HG03039 (cell line): Measurements from ENCODE around the gene NUDC.

ENCODE experiments used
- ATAC-seq: cut with Tn5 transposase; IDR thresholded peaks from one replicate; pipeline ENCODE4 v1.9.1; 2021; ENCODE audit warnings: mild to moderate bottlenecking, moderate library complexity; ENCODE audit not compliant: unreplicated experiment

NUDC gene

DNA sequence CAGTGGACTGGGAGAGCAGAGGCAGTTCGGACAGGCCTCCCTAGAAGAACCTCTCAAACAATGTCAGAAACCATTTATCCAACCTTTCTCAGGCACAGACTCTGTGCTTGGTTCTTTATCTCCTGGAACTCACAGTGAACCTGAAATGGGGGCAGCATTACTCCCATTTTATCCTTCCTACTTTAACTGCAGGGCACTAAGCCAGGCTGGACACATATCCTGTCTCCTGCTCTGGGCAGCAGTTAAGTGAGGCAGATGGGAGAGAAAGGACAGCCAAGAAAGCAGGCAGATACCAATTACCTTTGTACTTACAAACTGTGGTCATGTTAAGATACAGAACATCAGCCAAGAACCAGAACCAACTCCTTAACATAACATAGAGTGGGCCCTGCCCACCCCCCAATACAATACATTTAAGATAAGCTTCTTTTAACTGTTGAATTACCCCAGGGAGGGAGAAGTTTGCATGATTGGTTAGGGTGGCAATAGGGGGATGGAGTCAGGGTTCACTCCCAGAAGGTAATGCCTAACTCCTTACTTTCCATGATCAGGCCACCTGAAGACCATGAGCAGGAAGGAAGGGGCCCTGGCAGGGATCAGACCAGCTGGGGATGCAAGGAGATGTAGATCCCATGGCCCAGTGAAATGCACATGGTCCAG is 27.9 kb downstream of the NUDC start:
- ATAC-seq: no peak

DNA sequence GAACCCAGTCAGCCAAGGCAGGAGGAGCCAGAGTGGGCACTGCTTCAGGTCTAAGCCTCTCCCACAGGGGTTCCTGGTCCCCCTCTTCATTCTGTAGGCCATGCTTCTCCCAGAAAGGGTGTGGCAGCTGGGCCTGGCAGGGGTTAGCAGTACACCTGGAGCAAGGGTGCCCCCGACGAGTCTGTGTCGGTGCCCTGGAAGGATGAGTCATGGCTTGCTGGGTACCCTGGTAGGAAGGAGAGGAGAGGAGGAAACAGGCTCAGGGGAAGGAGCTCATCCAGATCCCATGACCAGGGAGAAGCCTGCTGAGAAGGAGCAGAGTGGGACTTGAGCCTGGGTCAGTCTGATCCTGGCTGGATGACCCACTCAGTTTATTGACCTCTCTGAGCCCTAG is 28.4 kb downstream of the NUDC start:
- ATAC-seq: no peak

DNA sequence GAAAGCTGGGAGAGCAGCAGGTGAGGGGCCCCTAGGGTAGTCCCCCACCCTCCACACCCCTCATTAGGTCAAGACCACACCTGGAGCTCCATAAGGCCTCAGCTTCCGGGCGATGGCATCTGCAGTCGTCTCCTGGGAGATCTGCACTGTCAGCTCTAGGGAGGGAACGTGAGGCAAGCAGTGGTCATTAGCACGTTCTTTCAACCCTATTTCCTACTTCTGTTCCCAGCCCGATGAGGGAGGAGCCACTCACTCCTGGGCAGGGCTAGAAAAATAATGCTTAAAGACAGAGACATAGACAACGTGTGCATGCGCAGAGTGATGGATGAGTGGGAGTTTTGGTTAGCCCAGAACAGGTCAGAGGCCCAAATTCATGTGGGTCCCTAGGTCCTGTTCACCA is 29.1 kb downstream of the NUDC start:
- no peak for ATAC-seq

- no peak for ATAC-seq
Measured at GRCh38 chr1:26951216-26951615, 29.7 kb downstream of the NUDC start.

GRCh38 chr1:26951821-26952497 is 30.4 kb downstream of the NUDC start:
- ATAC-seq: no peak

- ATAC-seq: no peak
Measured at GRCh38 chr1:26953374-26953773, 31.8 kb downstream of the NUDC start.

DNA sequence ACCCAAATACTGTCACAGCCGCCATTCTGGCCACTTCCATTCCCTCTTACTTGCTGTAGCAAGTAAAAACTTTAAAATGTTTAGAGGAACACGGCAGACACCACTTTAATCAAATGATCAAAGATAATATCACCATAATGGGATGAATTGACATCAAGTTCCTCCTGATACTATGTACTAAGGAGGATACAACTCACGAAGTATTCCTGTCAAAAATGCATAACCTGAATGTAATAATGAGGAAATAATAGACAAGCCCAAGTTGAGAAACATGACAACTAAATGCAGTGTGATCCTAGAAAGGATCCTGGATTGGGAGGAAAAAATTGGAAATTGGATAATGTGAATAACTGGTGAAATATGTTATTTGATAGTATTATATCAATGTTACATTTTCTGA is 34.8 kb downstream of the NUDC start:
- no peak for ATAC-seq

DNA sequence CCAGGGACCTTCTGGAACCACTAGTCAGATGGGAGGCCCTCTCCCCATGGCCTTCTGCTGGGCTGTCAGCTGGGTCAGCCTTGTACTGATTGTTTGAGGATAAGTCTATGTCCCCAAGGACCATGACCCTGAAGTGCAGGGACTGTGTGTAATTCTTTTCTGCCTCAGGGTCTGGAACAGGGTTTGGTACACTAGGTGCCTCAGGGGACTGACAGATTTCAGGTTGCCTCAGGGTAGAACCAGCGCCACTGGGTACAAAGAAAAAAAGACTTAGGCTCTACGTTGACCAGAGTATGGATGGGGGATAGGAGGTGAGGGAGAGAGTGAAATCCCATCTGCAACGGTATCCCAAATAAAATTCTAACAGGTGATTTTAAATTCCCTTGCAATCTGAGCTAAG is 35.8 kb downstream of the NUDC start:
- ATAC-seq: no peak

- ATAC-seq: no peak
Measured at GRCh38 chr1:26959270-26959669, 37.7 kb downstream of the NUDC start.

DNA sequence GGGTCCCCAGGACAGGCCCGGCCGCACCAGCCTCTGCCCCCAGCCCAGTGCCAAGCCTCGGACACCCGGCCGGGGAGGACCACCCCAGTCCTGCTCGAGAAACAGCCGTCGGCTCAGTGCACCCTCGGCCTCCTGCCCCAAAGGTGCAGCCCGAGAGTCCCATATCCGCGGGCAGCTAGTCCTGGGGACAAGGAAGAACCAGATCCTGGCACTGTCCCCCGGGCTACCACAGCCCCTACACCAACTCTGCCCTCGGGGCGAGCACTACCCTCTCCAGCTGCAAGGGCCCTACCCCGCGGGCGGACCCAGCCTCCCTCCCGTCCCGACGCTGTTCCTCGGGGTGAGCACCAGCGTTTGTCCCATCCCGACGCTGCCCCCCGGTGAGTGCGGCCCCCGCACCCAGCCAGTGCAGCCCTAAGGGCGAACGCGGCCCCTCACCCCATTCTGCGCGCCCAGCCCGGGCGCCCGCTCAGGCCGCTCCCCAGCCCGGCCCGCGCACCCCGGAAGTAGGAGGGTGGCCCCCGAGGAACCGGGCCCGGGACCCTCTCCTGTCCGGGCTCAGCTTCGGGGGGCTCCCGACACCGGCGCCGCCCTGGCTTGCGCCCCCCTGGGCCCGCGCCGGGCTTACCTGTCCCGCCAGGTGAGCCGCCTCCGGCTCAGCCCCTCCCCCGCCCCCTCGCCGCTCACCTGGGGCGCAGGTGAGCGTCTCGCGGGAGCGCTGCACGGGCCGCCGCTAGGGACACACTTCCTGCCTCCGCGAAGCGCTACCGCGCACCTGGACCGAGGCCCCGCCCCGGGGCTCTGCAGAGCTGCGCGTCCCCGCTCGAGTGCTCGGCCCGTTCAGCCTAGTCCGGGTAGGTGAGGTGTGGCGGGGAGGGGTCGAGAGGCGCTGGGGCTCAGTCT is 38.4 kb downstream of the NUDC start, which contains the start of gene KDF1:
TSS of gene KDF1 (minus strand) at position 747 of the 903 bp plus-strand sequence. CDS start 8,088 bp downstream, outside the sequence.
- no peak for ATAC-seq

- ATAC-seq: no peak
Measured at GRCh38 chr1:26960625-26960966, 39.1 kb downstream of the NUDC start.

GRCh38 chr1:26961826-26962225 is 40.3 kb downstream of the NUDC start:
- ATAC-seq: no peak

DNA sequence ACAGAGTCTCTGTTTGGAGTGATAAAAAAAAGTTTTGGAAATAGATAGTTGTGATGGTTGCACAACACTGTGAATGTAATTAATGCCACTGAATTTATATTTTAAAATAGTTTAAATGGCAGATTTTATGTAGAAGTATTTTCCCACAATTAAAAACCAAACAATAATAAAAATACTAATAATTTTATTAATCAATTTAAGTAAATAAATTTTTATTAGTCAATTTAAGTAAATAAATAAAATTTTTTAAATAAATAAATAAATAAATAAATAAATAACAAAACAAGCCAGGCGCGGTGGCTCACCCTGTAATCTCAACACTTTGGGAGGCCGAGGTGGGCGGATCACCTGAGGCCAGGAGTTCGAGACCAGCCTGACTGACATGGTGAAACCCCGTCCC is 43.7 kb downstream of the NUDC start:
- ATAC-seq: no peak

DNA sequence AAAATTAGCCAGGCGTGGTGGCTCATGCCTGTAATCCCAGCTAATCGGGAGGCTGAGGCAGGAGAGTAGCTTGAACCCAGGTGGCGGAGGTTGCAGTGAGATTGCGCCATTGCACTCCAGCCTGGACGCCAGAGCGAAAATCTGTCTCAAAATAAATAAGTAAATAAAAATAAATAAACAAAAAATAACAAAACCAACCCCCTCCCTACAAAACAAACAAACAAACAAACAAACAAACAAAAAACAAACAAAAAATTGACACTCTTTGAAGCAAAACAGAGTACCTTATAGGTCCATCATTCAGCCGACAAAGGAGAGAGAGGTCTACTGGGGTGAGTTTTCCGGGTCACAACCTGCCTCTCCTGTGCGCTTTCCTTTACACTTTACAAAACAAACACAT is 44.1 kb downstream of the NUDC start:
- ATAC-seq: no peak

DNA sequence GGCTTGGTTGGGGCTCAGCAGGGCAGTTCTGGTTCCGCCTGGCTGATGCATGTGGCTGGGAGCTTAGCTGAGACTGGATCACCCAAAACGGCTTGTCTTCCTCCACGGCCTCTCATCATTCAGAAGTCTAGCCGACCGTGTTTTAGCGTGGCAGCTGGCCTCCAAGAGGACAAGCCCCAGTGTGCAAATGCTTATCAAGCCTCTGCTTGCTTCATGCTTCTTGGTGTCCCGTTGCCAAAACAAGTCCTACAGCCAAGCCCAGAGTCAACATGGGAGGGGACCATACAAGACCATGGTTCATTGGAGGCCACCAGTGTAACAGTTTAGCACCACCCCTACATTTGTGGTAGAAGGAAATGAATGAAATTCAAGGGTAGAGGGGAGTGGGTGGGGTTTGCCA is 49.3 kb downstream of the NUDC start:
- no peak for ATAC-seq

GRCh38 chr1:26971590-26971989 is 50.0 kb downstream of the NUDC start:
- ATAC-seq: no peak

DNA sequence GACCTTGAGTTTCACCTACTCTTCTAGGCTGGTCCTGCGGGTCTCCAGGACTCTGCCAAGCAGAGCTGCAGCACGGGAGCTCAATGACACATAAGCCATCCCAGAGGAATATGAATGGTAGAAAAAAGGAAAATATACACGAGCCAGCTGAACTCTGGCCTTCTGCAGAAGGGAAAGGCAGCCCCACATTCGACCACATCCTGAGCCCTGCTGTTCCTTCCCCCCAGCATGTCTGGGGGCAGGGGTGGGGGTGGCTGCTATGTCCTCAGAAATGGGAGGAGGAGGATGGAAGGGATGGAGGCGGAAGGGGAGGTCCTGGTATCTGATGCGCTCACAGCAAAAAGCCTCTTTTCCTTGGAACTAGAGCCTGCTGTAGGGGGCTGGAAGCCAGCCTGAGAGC is 50.8 kb downstream of the NUDC start:
- ATAC-seq: no peak

- ATAC-seq: no peak
Measured at GRCh38 chr1:26972821-26973220, 51.3 kb downstream of the NUDC start.

- no peak for ATAC-seq
Measured at GRCh38 chr1:26976621-26977510, 55.3 kb downstream of the NUDC start.

DNA sequence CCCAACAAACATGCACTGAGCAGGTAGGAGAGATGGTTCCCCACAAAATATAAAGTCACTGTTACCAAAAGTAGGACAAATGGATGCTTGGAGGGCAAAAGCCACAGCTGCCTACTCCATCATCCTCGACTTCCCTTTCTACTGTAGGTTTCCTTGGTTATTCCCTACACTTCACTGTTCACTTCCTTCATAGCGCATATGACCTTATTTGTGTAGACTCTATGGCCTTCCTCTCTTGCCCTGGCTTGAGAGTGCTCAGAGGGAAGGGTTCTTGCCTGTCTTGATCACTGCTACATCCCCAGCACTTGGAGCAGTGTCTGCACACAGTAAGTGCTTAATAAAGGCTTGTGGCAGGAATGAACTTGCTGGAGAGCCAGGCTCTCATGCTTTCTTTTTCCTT is 57.4 kb downstream of the NUDC start:
- no peak for ATAC-seq
